Uterus (tissue), 4 donors: Measurements from ENCODE around the gene SPEG. TPM values are rescaled to one million over a fixed set of nuclear protein-coding genes. Genes with fewer than 3 reads are reported as not detected.

Source experiments
- DNase-seq, 2 donors: peaks; one replicate each; pipeline ENCODE4 v3.0.0-alpha.2; 2019 to 2020
- H3K27ac ChIP-seq, 2 donors: fragments of 200-600 bp; sonication (generic); 1 replicate in 1 of 2; 2 replicates in 1 of 2; pipeline ENCODE4 v1.5.1; 2016 to 2018
- H3K27me3 ChIP-seq, 2 donors: fragments of 200-600 bp; sonication (generic); one replicate each; pipeline ENCODE4 v1.5.1; 2018 to 2019; ENCODE audit warnings: control low read depth in 1 of 2
- H3K36me3 ChIP-seq, 2 donors: fragments of 200-600 bp; sonication (generic); one replicate each; pipeline ENCODE4 v1.5.1; 2019; ENCODE audit warnings: control low read depth in 1 of 2
- H3K4me1 ChIP-seq, 2 donors: fragments of 200-600 bp; sonication (generic); one replicate each; pipeline ENCODE4 v1.5.1; 2018 to 2019; ENCODE audit warnings: control low read depth in 1 of 2
- H3K4me3 ChIP-seq, 2 donors: fragments of 200-600 bp; sonication (generic); 1 replicate in 1 of 2; 2 replicates in 1 of 2; pipeline ENCODE4 v1.5.1; 2018 to 2019; ENCODE audit warnings: mild to moderate bottlenecking in 1 of 2
- H3K9me3 ChIP-seq, 2 donors: fragments of 200-600 bp; sonication (generic); one replicate each; pipeline ENCODE4 v1.5.1; 2019; ENCODE audit warnings: control low read depth in 1 of 2
- POLR2A ChIP-seq, 2 donors: fragments of 450-650 bp; IDR thresholded peaks; one replicate each; pipeline ENCODE4 v1.6.1; 2016; ENCODE audit warnings: antibody characterized with exemption in 2 of 2, mild to moderate bottlenecking in 1 of 2, moderate library complexity in 1 of 2
- intact Hi-C: fragments of 100-400 bp; cut with DNase I; formaldehyde crosslinking; loops from one replicate; pipeline ENCODE4 v1.15.1; 2023; ENCODE audit warnings: low total_unique reads
- total RNA-seq, 4 donors: library from RNA; depleted of rRNA in 3 of 4; stranded (reverse); fragments of >200 nt in 3 of 4; gene quantifications; one replicate each; pipeline versions ENCODE4 v1.1.0 to v1.2.4, GENCODE V29; 2014 to 2023
- TF ChIP-seq, protein P1 (sequence below), 4 experiments: fragments of 200-600 bp in 2 of 4; fragments of 450-650 bp in 2 of 4; sonication (generic) in 2 of 4; IDR thresholded peaks; one replicate each; pipeline ENCODE4 v1.5.1; 2016 to 2019; ENCODE audit warnings: antibody characterized with exemption in 4 of 4, mild to moderate bottlenecking in 2 of 4, moderate library complexity in 1 of 4
- donor health status: DM: yes; HTN: yes; CAD: no.

SPEG gene
- total RNA-seq, 4 donors from 2014 or later, result 22.9 to 318 (median 36.1) TPM

DNA sequence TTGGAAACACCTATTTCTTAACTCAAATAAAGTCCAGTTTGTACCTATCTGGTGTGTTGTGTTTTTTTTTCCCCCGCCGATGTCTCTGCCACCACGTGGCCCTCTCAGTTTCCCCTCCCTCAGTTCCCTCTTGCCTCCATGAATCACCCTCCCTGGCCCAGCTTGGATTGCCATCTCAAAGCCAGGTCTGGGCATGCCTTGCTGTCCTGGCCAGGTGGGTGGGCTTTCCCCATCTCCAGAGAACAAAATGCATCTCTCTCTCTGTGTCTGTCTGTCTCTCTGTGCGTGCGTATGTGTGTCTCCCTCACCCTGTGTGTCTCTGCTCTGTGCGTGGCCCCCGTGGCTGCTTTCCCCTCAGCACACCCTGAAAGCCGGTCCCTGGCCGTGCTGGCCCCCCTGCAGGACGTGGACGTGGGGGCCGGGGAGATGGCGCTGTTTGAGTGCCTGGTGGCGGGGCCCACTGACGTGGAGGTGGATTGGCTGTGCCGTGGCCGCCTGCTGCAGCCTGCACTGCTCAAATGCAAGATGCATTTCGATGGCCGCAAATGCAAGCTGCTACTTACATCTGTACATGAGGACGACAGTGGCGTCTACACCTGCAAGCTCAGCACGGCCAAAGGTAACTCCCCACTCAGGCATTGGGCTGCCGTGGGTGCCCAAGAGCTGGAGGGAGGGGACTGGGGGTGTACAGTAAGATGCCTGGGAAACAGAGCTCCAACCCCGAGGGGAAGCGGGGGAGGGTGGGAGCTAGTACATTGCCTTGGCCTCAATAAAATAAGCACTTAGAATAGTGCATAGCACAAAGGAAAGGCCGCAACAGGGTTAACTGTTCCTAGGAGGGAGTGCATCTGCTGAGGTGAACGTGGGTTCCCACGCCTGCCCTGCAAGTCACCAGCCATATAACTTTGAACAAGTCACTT, 32.4 kb downstream of the SPEG start:
- DNase-seq, result no peak
- Histone ChIP-seq H3K27ac (peak overlapping the region; percentile 55 to 56), H3K4me3 (no peak overlapping the region), H3K4me1 (peaks cover 0 to 5% of the 10 kb centered on the region in 2 donors), H3K9me3 (no peaks in the 10 kb centered on the region), H3K27me3 (no peaks in the 10 kb centered on the region), H3K36me3 (no peaks in the 10 kb centered on the region)
- TF ChIP-seq, protein P1, sequence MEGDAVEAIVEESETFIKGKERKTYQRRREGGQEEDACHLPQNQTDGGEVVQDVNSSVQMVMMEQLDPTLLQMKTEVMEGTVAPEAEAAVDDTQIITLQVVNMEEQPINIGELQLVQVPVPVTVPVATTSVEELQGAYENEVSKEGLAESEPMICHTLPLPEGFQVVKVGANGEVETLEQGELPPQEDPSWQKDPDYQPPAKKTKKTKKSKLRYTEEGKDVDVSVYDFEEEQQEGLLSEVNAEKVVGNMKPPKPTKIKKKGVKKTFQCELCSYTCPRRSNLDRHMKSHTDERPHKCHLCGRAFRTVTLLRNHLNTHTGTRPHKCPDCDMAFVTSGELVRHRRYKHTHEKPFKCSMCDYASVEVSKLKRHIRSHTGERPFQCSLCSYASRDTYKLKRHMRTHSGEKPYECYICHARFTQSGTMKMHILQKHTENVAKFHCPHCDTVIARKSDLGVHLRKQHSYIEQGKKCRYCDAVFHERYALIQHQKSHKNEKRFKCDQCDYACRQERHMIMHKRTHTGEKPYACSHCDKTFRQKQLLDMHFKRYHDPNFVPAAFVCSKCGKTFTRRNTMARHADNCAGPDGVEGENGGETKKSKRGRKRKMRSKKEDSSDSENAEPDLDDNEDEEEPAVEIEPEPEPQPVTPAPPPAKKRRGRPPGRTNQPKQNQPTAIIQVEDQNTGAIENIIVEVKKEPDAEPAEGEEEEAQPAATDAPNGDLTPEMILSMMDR (IDR thresholded peaks at IDR 0.05), result no peak
- TF ChIP-seq POLR2A (IDR thresholded peaks at IDR 0.05), result no peak
- intact Hi-C loops, result no loop called here

- peaks cover 0 to 5% of the 10 kb centered on the region in 2 donors for H3K4me1 ChIP-seq
Observed at GRCh38 chr2:219467736-219468075, 33.1 kb downstream of the SPEG start.

GRCh38 chr2:219468410-219469185, 34.0 kb downstream of the SPEG start:
- Histone ChIP-seq H3K27me3 (no peaks in the 10 kb centered on the region), H3K4me3 (no peak overlapping the region), H3K4me1 (peaks cover 0 to 5% of the 10 kb centered on the region in 2 donors), H3K9me3 (no peaks in the 10 kb centered on the region), H3K36me3 (no peaks in the 10 kb centered on the region), H3K27ac (no peak overlapping the region)
- intact Hi-C loops, result no loop called here
- no peak for DNase-seq
- TF ChIP-seq, protein P1 (IDR thresholded peaks at IDR 0.05), result no peak
- no peak for TF ChIP-seq POLR2A (IDR thresholded peaks at IDR 0.05)

More at GRCh38 chr2:219467736-219468075, 33.1 kb downstream of the SPEG start:
- TF ChIP-seq POLR2A (IDR thresholded peaks at IDR 0.05), result no peak
- TF ChIP-seq, protein P1 (IDR thresholded peaks at IDR 0.05), result no peak
- H3K36me3 ChIP-seq, result no peaks in the 10 kb centered on the region
- DNase-seq, result no peak
- intact Hi-C loops, result no loop called here
- H3K27me3 ChIP-seq, result no peaks in the 10 kb centered on the region
- H3K9me3 ChIP-seq, result no peaks in the 10 kb centered on the region
- no peak overlapping the region for H3K4me3 ChIP-seq
- no peak overlapping the region for H3K27ac ChIP-seq

DNA sequence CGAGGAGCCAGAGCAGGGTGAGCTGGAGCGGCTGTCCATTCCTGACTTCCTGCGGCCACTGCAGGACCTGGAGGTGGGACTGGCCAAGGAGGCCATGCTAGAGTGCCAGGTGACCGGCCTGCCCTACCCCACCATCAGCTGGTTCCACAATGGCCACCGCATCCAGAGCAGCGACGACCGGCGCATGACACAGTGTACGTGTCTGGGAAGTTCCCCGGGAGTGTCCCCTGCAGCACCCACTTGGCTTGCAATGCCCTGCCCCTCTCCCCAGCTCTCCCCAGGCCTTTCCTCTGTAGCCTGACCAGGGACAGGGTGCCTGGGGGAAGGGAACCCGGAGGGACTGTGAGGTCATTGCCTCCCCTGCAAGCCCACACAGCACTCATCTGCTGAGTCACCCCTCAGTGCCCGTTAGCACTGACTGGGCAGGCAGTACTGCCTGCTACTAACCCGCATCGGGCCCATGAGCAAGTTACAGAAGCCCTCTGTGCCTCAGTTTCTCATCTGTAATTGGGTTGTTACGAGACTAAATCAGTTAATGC, 34.6 kb downstream of the SPEG start:
- intact Hi-C loops, result no loop called here
- Histone ChIP-seq H3K27me3 (no peaks in the 10 kb centered on the region), H3K27ac (no peak overlapping the region), H3K9me3 (no peaks in the 10 kb centered on the region), H3K4me1 (peaks cover 0 to 5% of the 10 kb centered on the region in 2 donors), H3K36me3 (no peaks in the 10 kb centered on the region), H3K4me3 (no peak overlapping the region)
- DNase-seq, result no peak
- no peak for TF ChIP-seq POLR2A (IDR thresholded peaks at IDR 0.05)
- TF ChIP-seq, protein P1 (IDR thresholded peaks at IDR 0.05), result no peak
